ENCODE measurements around the gene MIPOL1.
A peak's percentile ranks its signal among the peaks of the same experiment; 100 is the strongest.

MIPOL1 gene

DNA sequence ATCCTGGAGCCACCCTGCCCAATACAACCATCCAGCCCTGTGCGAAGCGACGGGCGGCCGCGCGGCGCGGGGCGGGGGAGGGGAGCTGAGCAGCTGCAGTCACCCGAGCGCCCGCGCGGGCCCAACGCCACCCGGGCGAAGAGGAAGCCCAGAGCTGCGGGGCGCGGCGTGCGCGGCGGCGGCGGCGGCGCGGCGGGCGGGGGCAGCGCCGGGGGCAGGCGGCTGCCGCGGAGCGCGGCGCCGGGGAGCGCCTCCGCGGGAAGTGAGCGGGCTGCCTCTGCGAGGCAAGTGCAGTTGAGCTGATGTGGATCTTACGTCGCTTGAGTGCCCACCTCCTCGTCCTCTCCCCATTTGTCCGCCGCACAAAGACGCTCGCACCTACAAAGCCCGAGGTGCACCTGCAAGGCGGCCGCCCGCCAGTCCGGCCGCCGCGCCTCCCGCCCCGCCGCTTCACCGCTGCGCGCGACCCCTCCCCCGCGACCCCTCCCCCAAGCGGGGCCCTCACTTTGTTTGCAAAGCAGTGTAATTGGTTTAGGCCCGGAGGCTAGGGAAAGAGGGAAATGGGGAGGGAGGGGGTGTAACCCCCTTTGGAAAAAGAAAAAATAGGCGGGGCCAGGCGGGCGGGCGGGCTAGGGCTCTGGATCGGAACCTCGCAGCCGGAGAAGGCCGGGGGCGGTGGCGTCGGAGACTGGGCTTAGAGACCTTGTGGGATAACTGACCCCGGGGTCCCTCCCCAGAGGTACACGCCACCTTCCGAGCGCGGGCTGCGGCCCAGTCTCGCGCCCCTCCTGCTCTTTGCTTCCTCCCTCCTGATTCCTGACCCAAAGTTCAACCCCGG lies 397.5 kb downstream of the MIPOL1 start, which contains the start of the genes FOXA1 and TTC6:
FOXA1 (minus strand) TSS at position 279 of the 838 bp plus-strand sequence; CDS start at position 2, 277 bp downstream.
TTC6 (plus strand) TSS at position 659 of the 838 bp plus-strand sequence. CDS start 26,436 bp downstream, outside the sequence.
- DNase-seq (ENCODE audit: low read depth in 2 of 3, low spot score in 1 of 3), result no peak

DNA sequence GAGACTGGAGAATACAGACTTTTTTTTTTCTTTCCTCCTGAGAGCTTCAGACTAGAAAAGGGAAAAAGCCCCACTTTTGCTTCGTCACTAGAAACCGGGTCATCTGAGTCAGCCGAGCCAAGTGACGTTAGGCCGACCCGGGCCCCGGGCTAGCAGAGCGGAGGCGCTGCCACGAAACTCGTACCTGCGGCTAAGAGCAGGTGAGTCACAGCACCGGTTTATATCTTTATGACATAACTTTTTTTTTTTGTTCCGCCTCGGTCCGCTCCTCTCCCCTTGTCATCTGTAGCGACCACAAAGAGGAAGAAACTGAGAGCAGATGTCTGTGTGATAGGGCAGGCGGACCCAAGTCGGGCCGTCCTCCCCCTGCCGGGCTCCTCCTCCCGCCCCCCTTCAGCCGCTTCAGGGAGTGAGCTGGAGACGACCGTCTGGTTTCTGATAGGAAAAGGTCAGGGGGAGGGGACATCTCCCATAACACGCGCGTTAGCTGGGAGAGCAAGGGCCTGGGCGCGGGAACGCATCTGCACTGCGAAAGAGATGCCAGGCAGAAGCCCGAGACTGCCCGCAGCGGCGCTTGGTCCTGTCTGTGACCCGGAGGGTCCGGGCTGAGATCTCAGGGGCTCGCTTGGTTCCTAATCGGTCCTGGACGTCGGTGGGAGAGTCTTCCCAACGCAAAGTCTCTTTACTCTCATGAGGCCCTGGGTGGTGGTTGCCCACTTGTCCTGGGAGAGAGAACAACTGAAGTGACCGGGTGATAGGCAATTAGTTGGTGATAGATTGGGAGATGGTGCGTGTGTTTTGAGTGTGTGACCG lies 398.3 kb downstream of the MIPOL1 start:
- peak; percentile 47 to 72 (median 68) for DNase-seq (ENCODE audit: low read depth in 2 of 3, low spot score in 1 of 3)

DNA sequence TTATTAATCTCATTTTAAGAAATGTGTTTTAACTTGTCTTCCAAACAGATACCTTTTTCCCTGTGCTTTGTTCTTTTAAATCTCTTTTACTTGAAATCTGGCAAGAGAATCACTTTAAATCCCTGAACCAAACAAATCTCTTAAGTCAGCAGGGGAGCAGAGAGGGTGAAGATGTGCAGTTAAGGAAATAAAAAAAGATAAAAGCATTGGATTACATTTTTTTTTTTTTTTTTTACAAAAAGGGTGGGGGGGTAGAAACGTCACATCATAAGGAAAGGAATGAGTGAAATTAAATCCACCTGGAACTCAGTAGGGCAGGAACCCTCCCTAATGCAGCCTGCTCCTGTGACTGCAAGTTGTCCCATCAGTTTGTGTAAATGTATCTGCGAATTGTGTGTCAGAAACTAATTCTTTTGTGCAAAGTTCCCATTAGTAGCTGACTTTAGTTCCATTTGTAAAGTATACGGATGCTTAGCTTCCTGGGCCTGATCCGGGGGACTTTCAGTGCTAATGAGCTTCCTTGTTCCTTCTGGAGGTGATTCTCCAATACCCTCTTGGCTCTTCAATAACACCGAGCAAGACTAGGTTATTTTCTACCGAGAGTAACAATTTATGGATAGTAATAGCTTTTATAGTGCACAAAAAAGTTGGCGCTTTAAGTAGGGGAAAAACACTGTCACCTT lies 399.2 kb downstream of the MIPOL1 start:
- no peak for DNase-seq (ENCODE audit: low read depth in 2 of 3, low spot score in 1 of 3)

DNA sequence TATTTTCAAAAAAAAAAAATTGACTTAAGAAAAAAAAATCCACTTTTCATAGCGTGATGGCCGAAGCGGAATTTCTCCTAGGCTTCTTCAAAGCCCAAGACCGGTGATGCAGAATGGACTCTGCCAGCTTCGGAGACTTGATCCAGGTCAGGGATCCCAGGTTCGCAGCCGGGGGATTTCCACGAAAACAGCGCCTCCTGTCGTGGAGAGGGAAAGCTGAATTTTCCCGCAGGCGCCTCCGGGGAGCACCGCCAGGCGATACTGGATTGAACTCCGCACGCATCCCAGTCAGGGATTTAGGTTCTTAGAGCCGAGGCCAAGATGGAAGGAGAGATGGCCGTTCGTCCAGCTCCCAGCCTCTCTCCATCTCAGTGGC lies 399.8 kb downstream of the MIPOL1 start:
- no peak for DNase-seq (ENCODE audit: low read depth in 2 of 3, low spot score in 1 of 3)

DNA sequence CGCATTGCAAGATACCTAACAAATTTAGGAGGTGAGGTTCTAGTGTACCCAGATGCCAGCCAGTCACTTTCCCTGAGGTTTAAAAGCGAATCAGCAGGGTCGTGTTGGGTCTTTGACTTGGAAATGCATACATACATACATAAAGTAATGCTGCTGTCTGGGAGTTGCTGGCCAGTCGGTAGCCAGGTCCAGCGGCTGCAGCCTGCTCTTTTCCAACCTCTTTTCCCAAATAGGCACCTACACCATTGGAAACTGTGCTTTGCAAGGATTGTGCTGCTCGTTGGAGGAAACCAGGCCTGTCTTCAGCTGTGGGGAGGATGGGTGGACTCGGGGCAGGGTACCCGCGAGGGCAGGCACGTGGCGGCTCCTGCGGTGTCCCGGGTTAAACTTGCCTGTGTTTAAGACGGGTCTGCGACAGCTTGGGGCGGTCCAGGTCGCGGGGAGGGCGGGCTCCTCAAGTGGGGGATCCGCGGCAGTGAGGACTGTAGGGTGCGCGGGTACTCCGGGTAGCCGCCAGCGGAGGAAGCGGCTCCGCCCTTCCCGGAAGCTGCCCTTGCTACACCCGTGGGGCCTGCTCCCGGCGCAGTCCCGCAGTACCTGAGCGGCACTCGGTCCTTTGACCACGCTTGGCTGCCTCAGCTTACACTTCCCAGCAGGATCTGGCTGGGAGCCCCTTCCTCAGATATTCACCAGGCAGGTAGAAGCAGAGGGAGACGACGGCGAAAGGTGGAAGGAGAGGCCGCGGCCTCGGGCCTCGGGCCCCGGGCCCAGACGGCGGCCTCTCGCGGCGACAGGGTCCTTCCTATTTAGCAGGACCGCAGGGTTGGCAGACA lies 400.4 kb downstream of the MIPOL1 start:
- no peak for DNase-seq (ENCODE audit: low read depth in 2 of 3, low spot score in 1 of 3)

DNA sequence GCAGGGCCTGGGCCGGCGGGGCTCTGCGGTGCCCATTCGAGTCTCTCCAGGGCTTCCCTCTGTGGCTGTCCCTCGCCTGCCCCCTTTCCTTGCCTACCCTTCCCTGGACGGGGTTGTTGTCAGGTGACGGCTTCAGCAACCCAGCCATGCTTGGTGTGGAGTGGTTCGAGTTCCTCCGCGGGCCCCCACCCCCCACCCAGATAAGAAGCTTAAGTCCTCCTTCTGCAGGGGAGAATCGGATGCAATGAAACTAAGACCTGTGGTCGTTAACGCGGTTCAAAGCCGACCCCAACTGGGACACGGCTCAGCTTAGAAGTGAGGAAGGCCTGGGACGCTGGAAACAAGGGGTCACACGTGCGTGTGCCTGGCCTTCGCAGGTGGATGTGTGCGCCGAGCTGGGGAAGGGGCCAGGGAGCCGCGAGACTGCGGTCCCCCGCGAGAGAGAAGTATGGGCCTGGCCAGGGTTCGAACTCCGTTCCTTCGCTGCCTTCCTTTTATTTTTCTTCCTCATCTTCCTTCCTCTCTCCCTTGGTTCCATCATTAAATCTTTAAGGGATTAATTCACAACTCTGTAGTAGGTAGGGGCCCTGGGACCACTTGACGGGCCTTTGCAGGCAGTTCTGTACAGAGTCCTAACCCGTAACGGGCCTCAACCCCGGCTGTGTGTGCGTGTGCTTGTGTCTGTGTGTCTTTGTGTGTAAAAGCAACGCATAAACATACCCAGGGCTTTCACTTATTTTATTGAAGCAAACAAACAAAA lies 401.2 kb downstream of the MIPOL1 start:
- DNase-seq (ENCODE audit: low read depth in 2 of 3, low spot score in 1 of 3), result no peak

DNA sequence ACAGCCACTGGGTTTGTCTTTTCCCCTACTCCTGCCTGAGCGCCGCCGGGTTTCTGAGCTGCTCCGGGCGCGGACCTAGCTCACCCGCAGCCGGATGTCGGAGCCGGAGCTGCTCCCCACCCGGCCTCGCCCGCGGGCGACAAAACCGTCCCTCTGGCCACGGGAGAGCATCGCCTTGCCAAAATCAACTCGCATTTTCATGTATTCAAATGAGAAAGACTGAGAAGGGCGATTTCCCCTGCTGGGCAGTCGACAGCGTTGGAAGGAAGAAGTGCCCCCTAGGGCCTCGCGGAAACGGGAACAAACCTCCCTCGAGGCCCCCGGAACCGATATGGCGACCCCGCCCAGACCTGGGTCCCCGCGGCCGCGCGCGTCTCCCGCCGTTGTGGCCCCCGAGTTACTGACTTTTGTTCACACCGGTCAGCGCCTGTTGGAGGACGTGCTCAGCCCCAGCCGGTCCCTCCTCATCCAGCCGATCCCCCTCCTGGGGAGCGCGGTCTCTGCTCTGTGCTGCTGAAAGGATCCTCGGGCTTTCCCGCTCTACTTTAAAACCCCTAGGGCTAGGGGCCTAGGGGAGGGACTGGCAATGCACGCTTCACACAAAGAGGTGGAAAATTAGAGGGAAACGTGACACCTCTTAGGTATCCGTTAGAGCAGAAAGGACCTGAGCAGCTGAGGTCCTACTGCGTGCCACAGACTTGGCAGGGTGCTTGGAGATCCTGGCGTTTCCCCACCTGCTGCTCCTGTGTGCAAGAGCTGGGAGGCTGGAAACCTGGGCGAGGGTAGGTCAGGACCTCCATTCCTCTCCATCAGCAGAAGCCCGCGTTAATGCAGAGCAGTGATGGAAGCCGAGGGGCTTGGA lies 402.0 kb downstream of the MIPOL1 start:
- DNase-seq (ENCODE audit: low read depth in 2 of 3, low spot score in 1 of 3), result no peak

DNA sequence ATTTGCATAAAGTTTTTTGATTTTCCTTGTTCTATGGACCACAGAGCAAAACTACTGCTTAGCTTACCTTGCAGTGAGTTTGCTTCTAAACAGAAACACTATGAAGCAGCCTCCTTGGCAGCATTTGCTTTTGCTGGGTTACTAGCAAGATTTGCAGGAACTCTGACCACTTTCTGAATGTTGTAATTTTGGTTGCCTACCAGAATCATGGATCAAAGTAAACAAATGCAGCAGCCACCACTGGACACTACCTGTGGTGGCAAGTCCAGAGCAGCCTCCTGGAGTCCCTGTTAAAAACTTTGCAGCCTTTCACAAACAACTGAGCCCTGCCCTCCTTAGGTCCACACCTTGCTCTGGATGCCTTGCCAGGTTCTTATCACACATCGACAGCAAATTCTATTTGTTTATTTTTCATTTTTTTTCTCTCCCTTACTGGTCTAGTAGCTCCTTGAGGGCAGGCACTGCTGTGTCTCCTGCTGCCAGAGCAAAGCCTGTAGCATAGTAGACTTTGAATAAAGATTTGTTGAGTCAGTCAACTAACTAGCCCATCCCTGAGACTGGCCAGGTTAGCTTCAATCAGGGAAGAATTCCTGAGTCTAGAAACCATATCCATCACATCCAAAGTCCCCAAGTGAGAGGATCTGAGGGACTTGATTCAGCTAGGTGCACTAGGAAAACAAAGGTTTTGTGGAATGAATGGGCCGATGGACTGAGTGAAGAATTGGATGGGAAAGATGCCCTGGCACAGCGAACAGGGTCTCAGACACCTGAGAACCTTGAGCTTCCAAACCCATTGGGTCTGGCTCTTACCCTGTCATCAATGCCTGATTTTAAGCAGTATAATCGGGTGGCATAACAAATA lies 403.4 kb downstream of the MIPOL1 start:
- DNase-seq (ENCODE audit: low read depth in 2 of 3, low spot score in 1 of 3), result no peak

DNA sequence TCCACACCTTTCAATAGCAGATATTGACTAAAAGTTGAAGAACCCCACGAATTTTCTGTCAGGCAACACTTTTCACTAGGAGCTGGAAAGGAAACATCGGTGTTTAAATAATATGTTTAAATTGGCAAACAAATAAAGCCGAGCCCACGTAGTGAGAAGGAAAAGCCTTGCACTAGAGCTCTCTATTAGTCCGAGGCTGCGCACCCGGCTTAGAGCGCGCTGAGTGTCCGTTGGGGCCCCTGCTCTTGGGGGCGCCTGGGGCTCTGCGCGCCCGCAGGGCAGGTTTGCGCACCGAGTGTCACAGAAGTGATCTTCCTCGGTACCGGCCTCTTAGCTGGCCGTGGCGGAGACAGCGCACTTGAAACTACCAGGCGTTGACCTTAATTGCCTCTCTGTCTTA lies 404.1 kb downstream of the MIPOL1 start:
- no peak for DNase-seq (ENCODE audit: low read depth in 2 of 3, low spot score in 1 of 3)

Data from stimulated activated CD4-positive, alpha-beta T cell treated with anti-CD3 and anti-CD28 coated beads, Interleukin-12 subunit alpha, Interleukin-12 subunit beta, amount 100 ng/mL, for 48 hours (primary cell).